ENCODE results near the gene SERAC1.

SERAC1 gene

DNA sequence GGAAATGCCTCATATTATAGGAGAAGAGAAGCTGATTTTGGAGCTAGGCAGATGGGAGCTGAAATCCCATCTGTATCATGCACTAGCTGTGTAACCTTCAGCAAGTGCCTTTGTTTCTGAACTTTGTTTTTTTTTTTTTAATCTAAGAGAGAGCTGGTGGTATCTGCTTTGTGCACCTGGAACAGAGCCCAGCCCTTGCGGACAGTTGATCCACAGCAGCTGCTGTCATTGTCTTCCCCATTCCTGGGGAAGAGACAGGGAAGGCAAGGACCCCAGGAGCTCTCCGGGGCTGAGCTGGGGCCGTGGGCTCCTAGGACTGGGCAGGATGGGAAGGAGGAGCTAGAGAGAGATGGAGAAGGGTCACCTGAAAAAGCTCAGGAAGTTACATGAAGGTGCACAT is 94.3 kb downstream of the SERAC1 start:
- no peak for DNase-seq

DNA sequence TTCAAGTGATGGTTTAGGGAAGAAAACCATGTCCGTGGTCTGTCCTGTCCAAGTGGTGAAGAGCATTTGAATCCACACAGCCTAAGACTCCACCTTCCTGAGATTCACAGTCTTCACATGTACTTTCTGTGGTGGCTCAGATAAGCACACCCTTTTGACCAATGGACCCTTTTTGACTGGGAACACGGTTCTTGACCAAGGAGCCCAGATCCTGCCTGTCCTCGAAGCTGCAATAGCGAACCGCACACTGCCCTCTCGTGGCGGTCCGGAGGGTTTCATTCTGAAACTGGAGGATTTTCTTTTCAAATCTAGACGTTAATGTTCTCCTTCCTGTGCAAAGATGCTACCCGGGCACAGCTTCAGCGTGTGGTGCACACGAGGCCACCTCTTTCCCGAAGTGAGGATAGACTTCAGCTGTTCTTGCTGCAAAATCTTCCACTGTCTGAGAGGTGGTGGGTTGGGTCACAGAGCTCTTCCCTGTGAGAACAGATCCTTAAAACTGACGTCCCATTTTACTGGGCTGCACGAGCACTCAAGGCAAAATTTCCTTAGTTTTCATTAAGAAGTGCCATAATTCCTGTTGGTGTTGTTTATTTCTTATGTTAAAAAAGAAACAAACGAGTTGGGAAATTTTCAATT is 95.9 kb downstream of the SERAC1 start:
- DNase-seq, result peak; percentile 41

DNA sequence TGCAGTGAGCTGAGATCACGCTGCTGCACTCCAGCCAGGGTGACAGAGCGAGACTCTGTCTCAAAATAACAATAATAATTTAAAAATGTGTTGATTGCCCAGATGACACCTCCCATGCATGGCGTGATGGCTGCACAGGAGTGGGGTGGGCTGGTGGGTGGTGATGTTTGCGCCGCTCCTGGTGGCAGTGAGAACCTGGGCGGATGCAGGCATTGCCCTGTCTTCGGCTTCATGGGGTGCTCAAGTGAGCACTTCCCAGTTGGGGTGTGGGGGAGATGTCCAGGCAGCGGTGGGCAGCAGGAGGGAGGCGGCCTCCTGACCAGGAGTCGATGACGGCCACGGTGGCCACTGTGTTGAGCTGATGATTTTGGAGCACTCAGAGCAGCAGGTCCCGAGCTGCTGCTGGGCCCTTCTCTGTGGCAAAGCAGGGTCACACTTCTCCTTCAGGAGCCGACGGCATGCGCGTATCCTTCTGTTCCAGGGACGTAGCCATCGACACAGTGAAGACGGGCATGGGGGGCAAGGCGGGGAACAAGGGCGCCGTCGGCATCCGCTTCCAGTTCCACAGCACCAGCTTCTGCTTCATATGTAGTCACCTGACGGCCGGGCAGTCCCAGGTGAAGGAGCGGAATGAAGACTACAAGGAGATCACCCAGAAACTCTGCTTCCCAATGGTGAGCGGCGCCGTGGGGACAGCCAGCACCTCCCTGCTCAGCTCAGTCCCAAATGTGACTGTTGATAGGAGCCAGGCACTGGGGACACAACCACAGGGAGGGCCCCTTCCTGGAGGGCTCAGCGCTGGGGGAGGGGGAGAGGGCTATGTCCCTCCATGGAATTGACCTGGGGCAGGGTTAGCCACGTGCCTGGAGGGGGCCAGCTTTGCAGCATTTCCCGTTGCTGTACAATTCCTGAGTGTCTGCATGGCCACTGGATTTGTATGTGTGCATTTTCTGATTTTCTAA is 96.7 kb downstream of the SERAC1 start:
- DNase-seq, result no peak

DNA sequence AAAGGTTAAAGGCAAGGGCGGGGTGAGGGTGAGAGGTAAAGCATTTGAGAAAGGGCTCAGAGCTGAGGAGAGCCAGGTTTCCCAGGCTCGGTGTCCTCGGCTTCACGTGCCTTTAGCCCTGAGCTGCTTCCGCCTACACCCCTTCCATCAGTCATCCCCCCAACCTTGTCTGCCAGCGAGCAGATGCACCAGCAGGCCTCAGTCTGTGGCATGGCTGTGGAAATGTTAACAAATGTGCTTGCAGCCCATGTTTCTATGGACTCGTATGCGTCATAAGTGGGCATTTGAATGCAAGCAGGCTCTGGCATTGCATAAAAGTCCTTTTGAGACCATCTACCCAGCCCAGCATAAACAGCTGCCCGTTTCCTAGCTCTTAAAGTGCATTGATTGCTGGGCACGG is 97.5 kb downstream of the SERAC1 start:
- no peak for DNase-seq

DNA sequence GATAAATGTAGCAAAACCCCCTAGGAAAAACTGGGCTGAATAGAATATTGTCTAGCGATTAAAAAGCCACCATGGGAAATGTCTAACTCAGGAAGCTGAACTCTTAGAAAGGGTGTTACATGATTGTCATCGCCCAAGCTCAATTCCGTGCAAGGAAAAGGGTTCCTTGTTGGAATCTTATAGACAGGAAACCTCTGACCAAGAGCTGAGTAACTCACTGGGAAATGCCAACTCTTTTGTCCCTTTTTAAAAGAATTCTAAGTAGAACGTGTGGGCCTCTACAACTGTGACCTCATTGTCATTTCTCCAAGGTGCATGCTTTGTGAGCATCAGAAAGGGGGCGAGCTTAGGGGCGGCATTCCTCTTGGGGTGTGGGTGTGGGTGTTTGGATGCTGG is 98.3 kb downstream of the SERAC1 start:
- no peak for DNase-seq

DNA sequence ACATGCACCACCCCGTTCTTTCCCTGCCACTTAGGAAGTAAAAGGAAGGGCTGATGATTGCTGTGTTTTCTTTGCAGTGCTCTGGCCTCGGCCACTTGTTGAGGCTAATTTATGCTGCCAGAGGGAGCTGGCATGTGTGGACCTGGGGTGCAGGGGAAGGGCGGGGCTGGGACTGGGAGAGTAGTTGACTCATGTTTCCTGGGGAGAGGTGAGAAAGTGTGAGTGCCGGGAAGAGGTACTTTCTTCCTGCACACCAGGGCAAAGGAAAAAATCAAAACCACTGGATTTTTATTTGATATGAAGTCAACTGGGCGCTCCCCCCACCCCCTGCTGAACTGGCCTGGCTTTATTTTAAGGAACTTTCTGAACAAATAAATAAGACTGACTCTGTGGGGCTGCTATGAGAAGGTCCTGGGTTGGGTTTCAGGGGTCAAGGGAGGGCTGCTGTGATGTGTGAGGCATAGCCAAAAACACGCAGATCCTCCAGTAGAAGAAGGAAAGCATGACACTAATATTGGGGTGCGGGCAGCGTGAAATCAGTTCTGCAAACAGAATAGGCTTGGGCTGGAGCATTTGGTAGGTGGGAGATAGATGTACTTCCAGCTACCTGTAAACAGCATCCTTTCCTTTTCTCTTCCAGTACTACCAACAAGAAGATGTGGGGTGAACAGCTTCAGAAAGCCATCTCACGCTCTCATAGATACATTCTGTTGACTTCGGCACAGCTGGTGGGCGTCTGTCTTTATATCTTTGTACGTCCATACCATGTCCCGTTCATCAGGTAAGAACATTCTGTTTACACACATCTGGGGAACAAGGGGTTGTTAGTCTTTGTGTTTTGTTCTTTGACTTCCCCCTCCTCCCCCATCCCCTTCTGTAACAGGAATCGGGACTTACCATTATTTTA is 98.9 kb downstream of the SERAC1 start:
- DNase-seq, result no peak

GRCh38 chr6:158068156-158068892 is 99.7 kb downstream of the SERAC1 start:
- DNase-seq, result no peak

GRCh38 chr6:158067436-158068015 is 100.5 kb downstream of the SERAC1 start:
- no peak for DNase-seq

DNA sequence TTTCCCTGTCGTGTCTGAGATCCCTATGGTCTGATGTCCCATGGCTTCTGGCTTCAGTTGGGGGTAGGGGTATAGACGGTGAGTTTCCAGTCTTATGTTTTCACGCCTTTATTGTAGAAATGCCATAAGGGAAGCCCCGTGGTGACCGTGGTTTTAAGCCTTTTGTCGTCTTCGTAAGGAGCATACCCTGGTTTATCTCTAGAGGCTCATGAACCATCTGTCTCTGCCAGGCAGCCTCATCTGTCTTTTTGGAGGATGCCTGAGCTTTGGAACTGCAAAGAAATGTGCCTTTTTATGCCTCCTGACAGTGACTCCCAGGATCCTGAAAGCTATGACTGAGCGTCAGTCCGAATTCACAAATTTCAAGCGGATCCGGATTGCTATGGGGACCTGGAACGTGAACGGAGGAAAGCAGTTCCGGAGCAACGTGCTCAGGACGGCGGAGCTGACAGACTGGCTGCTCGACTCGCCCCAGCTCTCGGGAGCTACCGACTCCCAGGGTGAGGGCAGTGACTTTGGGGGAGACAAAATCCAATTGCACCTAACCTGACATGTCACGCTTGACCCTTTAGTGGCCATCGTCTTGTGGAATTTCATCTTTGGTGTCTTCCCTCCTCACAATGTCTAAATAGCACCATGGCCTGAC is 101.8 kb downstream of the SERAC1 start:
- no peak for DNase-seq

DNA sequence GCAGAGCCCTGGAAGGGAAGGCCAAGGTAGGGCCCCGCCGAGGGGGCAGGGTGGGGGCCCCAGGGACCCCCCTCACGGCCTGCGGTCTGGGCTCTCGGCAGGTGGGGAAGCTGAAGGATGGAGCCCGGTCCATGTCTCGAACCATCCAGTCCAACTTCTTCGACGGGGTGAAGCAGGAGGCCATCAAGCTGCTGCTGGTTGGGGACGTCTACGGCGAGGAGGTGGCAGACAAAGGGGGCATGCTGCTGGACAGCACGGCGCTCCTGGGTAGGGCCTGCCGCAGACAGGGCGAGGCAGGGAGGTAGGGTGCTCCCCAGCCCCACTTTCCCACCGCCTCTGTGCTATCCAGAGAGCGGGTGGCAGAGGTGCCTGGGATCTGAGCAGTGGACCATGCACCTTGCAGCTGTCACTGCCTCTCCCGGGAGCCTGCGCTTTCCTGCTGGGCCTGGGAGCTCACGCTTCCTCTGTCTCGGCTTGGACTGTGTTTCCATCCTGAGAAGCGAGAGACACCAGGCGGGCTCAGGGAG is 103.3 kb downstream of the SERAC1 start:
- DNase-seq, result no peak

GRCh38 chr6:158063736-158064135 is 104.3 kb downstream of the SERAC1 start:
- no peak for DNase-seq

DNA sequence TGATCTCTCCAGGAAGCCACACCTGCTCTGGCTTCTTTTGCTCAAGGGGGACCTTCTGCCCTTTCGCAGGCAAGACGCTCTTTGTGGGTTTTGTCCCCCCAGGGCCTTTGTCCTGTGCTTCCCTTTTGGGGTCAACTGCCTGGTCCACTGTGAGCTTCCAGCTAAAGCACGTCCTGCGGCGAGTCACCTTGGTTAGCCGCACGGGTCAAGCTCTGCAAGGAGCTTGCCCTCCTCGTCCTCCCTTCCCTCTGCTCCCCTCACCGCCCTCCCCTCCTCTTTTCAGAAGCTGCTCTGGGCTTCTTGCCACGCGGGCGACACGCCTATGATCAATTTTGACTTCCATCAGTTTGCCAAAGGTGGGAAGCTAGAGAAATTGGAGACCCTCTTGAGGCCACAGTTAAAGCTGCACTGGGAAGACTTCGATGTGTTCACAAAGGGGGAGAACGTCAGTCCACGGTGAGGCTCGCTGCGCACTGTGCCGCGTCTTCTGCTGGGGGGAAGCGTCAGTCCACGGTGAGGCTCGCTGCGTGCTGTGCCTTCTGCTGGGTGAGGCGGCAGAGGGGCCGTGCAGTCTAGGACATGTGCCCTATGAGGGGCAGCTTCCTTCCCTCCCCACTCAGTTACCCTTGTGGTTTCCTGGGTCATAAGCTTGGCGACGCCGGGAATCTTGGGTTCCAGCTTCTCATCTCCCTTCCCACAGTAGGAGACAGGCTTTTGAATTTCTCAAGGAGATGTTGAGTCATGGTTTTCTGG is 106.2 kb downstream of the SERAC1 start:
- no peak for DNase-seq

GRCh38 chr6:158061361-158061708 is 106.7 kb downstream of the SERAC1 start:
- no peak for DNase-seq

DNA sequence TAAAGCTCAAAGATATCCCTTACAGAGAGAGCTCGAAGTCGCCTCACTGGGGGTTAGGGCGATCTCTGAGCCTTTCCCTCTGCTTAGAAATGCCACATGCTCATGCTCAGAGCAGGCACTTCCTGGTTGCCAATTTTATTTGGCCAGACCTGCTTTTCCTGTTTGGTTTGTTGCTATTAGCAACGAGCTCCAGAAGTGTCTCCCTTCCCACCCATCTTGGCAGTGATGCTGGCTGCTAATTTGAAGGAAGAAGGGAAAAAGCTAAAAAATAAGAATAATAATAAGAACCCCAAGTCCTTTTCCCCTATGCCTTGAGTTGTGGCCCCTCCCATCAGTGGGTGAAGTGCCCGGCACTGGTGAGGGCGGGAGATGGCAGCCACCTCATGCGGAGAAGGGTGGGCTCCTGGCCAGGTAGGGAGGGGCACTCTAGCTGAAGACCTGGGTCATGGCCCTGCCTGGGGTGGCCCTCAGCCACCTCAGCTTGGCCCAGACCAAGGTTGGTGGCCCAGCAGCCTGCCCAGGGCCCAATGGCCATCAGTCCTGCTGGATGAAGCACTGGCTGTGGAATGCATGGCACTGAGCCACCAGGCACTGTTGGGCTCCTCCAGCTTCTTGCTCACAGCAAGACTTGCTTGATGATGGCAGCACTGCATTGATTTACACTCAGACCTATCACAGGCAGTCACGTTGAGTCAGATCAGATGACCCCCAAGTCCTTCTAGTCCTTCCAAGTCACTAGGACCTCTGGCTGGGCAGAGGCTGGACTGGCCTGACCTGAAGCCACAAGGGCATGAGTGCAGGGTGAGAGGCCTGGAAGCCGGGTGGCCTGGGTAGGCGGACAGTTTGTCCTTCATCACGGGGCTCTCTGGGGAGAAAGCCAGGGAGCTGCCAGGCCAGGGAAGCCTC is 107.4 kb downstream of the SERAC1 start:
- DNase-seq, result peak; percentile 5

Measured in NCI-H1436 (cell line).